IPS-18c (cell line): Measurements from ENCODE around the gene SYNDIG1.
"Not testable (repeated sequence)": the region's sequence is repeated elsewhere in the genome, so short reads cannot be mapped to it uniquely, and the experiment has no call there.

Experiments
- H3K4me3 ChIP-seq: 2 replicates; pipeline ENCODE4 v1.7.0; 2013; ENCODE audit warnings: low read depth, mild to moderate bottlenecking, low read length, moderate library complexity; ENCODE audit not compliant: insufficient read depth
- H3K9me3 ChIP-seq: one replicate; pipeline ENCODE4 v1.6.1; 2013; ENCODE audit warnings: mild to moderate bottlenecking, low read length, moderate library complexity; ENCODE audit not compliant: control insufficient read depth, insufficient read depth

Gene SYNDIG1

DNA sequence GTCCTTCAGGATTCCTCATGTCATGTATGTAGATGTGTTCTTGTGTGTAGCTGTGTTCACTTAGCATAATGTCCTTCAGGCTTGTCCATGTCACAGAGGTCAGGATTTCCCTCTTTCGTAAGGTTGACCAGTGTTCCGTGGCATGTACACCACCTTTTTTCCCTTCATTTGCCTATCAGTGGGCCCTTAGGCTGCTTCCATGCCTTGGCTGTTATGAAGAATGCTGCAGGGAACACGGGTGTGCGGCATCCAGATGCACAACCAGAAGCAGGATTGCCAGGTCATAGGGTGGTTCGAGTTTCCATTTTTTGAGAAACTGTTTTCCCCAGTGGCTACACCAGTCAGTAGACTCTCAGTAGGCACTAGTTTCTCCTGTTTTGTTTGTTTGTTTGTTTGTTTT is 29.2 kb downstream of the SYNDIG1 start:
- no peaks in the 10 kb centered on the region for H3K9me3 ChIP-seq
- H3K4me3 ChIP-seq = no peak overlapping the region

DNA sequence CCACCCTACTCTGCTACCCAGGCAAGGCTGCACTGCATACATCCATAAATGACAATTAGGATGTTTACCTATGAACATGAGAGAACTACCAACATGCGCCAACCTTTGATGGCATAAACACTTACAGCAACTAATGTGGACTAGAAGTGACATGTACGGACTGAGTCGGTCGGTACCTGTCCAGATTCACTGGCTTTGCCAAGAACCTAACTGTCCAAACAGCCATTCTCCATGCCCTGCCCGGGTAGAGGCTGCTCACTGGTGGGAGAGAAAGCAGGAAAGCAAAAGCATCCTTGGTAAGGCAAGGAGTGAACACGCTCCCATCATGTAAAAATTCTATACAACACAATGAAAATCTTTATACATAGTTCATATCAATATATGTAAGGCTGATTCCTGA is 30.0 kb downstream of the SYNDIG1 start:
- Histone ChIP-seq H3K4me3 (no peak overlapping the region), H3K9me3 (no peaks in the 10 kb centered on the region)

DNA sequence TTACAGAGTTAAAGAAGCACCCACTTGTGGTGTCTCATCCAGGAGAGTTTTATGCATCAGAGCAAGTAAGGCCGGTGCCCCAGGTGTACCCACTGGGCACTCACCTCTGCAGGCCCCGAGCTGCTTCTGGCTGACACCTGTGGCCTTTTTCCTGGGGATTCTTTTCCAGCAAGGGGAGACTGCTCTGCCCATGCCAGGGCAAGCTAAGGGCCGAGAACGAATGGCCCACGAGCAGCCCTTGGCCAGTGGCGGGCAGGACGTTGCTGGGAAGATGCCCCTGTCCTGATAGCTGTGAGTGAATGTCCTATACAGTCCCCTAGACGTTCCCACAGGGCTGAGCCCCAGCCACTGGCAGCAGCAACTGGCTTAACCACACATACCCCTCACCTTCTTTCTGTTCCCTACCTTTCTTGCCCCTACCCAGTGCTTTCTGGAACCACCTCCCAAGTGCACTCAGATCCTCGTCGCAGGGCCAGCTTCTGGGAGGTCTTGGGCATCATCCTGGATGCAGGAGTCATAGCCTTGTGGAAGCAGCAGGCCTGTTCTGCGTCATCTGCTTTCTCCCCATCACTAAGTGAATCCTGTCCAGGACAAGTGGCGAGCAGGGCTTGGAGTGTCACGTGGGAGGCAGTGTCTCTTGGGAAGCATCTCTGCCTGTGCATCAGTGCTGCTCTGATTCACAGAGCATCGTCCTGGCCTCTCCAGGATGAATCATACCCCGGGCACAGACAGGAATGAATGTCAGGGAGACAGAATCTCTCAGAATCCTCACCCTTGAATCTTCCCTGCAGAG is 32.5 kb downstream of the SYNDIG1 start:
- no peaks in the 10 kb centered on the region for H3K9me3 ChIP-seq
- no peak overlapping the region for H3K4me3 ChIP-seq

DNA sequence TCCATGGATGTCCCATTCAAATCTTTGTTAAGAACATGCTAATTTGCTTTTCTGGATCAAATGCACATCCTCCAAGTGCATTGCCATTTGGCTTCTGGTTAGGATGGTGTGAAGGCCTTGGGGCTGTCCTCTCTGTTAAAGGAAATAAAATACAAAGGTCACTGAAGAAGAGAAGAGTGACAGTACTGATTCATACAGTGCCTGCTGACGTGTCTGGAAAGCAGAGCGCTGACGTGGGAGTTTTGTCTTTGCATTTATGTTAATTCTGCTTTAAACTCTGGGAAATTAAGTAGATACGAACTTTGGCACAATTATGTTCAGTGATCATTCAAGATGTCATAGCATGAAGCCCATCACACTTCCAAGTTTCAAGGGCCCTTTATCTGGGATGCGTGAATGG is 33.2 kb downstream of the SYNDIG1 start:
- Histone ChIP-seq H3K9me3 (no peaks in the 10 kb centered on the region), H3K4me3 (no peak overlapping the region)

DNA sequence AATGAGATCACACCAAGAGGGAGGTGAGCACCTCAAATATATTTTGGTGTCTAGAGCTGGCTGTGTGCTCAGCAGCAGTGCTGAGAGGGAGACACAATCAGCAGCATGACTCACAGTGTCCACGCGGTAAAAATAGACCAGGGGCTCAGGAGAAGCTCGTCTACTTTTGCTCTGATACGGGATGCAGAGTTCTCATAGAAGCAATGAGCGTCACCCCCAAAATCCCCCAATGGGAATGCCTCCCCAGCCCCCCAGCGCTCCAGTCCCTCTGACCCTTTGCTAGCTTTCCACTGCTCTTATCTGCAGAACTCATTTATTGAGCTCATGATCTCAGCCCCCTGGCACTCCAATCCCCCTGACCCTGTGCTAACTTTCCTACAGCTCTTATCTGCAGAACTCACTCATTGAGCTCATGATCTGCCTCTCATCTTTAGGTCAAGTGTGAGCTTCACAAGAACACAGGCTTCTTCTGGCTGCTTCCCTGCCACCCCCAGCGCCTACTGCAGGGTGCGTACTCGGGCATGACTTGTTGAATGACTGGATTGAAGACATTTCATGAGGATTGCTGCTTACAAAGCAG is 34.0 kb downstream of the SYNDIG1 start:
- Histone ChIP-seq H3K4me3 (no peak overlapping the region), H3K9me3 (no peaks in the 10 kb centered on the region)

DNA sequence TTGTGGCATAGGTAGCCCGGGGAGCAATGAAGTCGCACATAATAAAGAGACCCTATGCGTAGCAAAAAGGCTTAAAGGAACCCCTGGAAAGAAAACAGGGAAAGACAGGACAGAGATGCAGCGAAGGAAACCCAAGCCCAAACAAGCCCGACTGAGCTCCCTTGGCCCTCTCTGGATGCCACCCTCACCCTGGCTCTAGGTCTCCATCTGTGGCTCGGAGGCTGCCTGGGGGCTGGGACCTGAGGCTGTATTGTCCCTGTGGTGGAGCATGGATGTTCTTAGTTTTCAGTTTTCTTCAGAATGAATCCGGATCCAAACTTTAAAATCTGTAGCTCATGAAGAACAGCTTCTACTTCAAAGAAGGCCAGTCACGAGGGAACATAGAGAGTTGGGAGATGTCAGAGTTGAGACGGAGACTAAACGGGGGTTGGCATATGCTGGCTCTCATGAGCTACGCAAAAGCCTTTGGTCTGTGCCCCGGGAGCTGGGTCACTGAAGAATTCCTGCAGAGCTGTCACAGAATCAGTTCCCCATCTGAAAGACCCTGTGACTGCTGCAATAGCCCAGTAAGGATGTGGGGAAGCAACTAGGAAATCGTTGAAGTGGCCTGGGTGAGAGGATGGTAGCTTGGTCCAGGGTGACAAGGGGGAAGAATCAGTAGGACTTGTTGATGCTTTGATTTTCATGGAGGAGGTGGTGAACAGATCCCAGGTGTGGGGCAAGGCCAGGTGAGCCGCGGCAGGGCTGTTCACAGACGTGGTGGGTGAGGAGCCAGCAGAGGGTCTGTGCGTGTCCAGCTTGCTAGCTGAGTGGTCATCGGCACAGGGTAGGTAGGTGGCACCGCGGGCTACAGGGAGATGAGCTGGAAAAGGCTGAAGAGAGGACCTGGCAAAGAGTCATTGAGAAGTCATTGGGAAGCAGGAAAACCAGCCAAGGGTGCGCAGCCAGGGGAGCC is 35.2 kb downstream of the SYNDIG1 start:
- no peak overlapping the region for H3K4me3 ChIP-seq
- no peaks in the 10 kb centered on the region for H3K9me3 ChIP-seq

DNA sequence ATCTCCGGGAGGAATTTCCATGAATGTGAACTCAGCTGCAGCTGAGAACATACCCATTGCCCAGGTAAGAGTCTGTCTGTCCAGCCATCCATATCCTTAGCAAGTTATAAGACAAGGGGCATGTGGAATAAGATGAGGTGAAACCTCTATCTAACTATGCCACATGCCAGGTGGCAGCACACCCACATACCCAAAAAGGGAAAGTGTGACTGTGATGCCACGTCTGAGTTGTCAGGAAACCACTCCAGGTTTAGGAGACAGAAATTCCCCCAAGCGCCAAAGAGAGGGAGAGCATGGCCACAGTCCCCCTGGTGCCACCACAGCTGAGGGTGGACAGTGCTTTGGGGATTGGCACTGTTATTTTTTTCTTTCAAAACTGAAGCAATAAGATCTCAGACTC is 36.7 kb downstream of the SYNDIG1 start:
- Histone ChIP-seq H3K9me3 (no peaks in the 10 kb centered on the region), H3K4me3 (no peak overlapping the region)

DNA sequence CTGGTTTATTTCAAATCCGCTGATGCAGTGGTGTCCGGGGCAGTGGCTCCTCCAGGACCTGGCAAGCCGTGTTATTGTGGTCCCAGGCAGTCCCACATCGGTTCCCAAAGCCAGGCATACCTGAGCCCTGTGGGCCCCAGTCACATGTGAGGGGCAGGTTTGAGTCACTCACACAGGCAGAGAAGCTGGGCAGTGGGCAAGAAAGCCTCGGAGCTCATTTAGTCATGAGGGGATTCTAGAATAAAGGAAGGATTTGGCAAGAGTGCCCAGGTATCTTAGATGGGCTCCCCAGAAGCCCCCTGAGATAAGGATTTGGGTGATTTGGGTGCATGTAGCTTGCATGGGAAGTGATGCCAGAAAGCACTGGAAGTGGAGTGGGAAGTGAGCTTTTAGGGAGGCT is 37.3 kb downstream of the SYNDIG1 start:
- Histone ChIP-seq H3K9me3 (no peaks in the 10 kb centered on the region), H3K4me3 (no peak overlapping the region)

DNA sequence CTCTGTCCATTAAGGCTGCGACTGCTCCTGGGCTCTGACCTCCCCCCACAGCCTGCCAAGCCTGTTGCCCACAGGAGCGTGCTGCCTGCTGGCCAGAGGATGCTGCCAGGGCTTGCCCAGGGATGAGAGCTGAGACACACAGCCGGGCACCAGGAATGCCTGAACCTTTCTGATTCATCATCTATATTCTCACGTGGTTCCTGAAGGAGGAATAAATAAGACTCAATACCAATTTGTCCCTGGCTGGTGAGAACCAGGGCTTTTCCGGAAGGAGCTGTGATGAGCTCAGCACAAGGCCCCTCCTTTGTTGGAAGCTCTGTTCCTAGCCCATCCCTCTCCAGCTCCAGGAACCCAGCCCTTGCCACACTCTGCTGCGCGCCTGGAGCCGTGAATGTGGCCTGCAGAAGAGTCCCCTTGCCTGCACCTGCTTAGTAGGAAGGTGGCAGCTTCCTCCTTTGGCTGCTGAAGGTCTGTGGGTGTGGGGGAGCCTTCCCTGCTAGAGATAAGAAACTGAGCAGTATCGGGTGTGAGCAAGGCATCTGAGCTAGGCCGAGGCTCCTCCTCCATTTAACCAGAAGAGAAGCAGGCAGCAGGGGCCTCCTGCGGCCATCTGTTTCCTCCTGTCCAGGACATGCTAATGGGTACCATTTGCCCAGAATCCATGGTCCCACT is 37.9 kb downstream of the SYNDIG1 start:
- H3K4me3 ChIP-seq = no peak overlapping the region

DNA sequence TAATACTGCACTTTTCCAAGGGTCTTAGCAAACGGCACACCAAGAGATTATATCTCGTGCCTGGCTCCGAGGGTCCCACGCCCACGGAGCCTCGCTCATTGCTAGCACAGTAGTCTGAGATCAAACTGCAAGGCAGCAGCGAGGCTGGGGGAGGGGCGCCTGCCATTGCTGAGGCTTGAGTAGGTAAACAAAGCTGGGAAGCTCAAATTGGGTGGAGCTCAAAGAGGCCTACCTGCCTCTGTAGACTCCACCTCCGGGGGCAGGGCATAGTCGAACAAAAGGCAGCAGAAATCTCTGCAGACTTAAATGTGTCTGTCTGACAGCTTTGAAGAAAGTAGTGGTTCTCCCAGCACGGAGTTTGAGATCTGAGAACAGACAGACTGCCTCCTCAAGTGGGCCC is 43.0 kb downstream of the SYNDIG1 start:
- not testable (repeated sequence) for H3K9me3 ChIP-seq, H3K4me3 ChIP-seq

More for the DNA sequence above, 37.9 kb downstream of the SYNDIG1 start:
- H3K9me3 ChIP-seq = no peaks in the 10 kb centered on the region

DNA sequence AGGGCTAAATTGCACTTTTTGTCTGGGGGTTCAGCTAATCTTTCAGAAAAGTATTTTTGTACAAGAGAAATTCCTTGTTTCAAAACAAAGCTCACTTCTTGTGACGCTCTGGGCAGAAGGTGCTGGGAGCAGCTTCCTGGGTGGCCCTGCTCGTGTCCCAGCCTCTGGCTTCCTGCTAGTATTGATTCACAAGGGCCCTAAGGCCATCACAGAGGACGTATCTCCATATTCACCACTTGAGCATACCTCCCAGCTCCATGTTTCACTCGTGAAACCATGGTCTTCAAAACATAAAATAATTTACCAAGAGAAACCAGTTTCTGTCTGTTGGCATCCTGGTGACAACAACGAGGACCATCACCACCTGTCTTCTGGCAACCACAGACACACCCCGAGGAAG is 49.1 kb downstream of the SYNDIG1 start:
- Histone ChIP-seq H3K4me3 (no peak overlapping the region), H3K9me3 (no peaks in the 10 kb centered on the region)

DNA sequence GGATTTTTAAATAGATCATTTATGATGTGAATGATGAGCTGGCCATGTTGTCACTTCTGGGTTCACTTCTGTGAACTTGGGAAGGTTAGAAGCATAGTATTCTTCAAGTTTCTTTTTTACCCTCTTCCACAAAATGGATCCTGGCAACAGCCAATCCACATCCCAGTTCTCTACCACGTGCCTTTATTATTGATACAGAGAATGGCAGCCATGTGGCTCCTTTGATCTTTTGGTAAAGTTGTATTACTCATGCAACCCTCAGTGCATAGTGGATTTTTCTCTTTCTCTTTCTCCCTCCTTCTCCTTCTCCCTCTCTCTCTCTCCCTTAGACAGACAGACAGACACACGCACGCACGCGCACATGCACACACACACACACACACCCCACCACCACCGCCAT is 50.0 kb downstream of the SYNDIG1 start:
- H3K9me3 ChIP-seq = no peaks in the 10 kb centered on the region
- H3K4me3 ChIP-seq = no peak overlapping the region

DNA sequence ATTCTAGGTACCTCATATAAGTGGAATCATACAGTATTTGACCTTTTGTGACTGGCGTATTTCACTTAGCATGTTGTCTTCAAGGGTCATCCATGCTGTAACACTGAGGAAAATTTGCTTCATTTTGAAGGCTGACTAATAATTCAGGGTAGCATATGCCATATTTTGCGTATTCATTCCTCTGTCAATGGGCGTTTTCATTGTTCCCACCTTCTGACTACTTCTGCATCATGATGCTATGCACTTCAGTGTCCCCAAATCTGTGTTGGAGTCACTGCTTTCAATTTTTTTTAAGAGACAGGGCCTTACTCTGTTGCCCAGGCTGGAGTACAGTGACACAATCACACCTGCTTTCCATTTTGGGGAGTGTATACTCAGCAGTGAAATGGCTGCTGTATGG is 51.6 kb downstream of the SYNDIG1 start:
- Histone ChIP-seq H3K9me3 (no peaks in the 10 kb centered on the region), H3K4me3 (no peak overlapping the region)

DNA sequence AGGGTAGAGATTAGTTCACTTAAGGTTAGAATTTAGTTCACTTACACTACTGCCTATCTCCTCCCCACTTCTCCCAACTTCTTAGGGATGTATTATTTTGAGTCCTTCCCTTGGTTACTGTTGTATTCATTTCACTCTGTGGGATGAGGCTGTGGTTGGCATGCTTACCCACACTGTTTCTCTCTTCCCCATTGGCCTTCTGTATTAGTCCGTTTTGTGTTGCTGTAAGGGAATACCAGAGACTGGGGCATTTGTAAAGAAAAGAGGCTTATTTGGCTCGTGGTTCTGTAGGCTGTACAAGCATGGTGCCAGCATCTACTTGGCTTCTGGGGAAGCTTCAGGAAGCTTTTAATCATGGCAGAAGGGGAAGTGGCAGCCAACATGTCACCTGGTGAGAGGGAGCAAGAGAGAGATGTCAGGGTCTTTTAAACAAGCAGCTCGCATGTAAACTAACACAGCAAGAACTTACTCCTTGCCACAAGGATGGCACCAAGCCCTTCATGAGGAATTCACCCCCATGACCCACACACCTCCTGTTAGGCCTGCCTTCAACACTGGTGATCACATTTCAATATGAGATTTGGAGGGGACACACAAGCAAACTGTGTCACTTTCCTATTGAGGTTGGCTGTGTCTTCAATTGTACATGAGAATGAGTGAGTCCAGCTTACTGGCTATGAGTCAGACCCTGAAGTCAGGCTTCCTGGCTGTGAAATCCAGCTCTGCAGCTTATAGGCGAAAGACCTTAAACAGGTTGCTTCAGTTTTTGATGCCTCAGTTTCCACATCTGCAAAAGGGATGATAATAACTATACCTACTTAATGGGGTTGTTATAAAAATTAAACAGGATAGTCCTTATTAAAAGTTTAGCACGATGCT is 53.3 kb downstream of the SYNDIG1 start:
- Histone ChIP-seq H3K9me3 (no peaks in the 10 kb centered on the region), H3K4me3 (no peak overlapping the region)

DNA sequence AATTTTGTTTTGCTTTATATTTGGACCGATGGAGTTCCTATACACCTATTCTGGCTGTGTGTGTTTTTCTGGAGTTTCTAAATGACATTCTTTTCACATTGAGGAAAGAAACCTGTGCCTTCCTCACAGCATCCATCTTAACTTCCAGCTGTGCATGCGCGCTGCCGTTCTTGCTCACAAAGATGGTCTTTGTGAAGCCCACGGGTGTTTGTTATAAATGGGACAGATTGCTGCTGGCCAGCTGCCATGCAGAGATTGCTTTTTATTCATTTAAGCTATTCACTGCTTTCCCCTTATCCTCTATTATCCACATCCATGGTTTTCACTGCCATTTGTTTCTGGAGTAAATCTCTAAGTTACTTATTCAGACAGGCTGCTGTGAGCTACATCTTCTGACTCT is 54.2 kb downstream of the SYNDIG1 start:
- no peaks in the 10 kb centered on the region for H3K9me3 ChIP-seq
- H3K4me3 ChIP-seq = no peak overlapping the region

DNA sequence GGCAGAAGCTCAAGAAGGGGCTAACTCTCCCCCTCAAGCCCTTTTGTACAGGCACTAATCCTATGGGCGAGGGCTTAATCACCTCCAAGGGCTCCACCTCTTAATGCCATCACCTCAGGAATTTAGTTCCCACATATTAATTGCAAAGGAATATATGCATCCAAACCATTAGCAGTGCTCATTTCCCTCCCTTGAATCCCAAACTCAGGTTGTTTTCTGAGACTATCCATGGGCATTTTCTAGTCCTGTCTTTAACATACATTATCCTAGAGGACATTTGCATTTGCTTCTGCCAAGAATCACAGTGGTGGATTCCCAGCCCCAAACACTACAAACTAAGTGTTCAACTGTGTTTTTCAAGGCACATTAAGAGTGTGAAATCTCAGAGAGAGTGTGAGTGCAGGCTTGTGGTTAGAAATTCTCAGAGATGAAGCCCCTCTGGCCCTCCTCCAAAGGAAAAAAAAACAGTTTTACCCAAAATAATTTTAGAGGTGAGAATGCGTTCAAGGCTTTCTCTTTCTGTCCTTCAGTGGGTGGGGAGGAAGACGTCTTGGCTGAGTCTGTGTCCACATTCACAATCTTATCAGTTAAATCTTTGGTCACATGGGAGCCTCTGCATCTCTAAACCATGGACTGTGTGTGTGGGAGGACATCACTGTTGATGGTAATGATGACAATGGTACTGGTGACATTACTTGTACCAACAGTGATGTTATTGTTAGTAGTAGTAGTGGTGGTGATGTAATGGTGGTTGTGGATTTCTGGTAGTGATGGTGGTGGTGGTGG is 59.3 kb downstream of the SYNDIG1 start:
- Histone ChIP-seq H3K4me3 (no peak overlapping the region), H3K9me3 (peaks cover 2% of the 10 kb centered on the region)
